Measurements from ENCODE around the gene CGNL1. TPM values are rescaled to one million over a fixed set of nuclear protein-coding genes. Genes with fewer than 3 reads are reported as not detected.
A peak's percentile ranks its signal among the peaks of the same experiment; 100 is the strongest.

Gene CGNL1
- total RNA-seq, 1 donor from 2014 or later = 7.1 TPM

- no peak for DNase-seq (ENCODE audit: low spot score)
- Mint-ChIP-seq H3K9me3 (ENCODE audit: low read depth) (no peaks in the 10 kb centered on the region), H3K27me3 (ENCODE audit: low read depth) (no peaks in the 10 kb centered on the region), H3K4me3 (ENCODE audit: unreplicated experiment) (no peak overlapping the region), H3K36me3 (ENCODE audit: low read depth) (no peaks in the 10 kb centered on the region), H3K27ac (ENCODE audit: unreplicated experiment) (no peak overlapping the region), H3K4me1 (ENCODE audit: low read depth) (peaks cover 17% of the 10 kb centered on the region)
- TF ChIP-seq CTCF (IDR thresholded peaks at IDR 0.05) = no peak
These were observed 59.9 kb downstream of the CGNL1 start for GRCh38 chr15:57436166-57436565.

GRCh38 chr15:57436961-57437360, 60.7 kb downstream of the CGNL1 start:
- no peak for DNase-seq (ENCODE audit: low spot score)
- Mint-ChIP-seq H3K27ac (ENCODE audit: unreplicated experiment) (no peak overlapping the region), H3K4me1 (ENCODE audit: low read depth) (peaks cover 21% of the 10 kb centered on the region), H3K27me3 (ENCODE audit: low read depth) (no peaks in the 10 kb centered on the region), H3K9me3 (ENCODE audit: low read depth) (no peaks in the 10 kb centered on the region), H3K4me3 (ENCODE audit: unreplicated experiment) (no peak overlapping the region), H3K36me3 (ENCODE audit: low read depth) (no peaks in the 10 kb centered on the region)
- TF ChIP-seq CTCF (IDR thresholded peaks at IDR 0.05) = no peak

- Mint-ChIP-seq H3K27me3 (ENCODE audit: low read depth) (no peaks in the 10 kb centered on the region), H3K36me3 (ENCODE audit: low read depth) (no peaks in the 10 kb centered on the region), H3K4me3 (ENCODE audit: unreplicated experiment) (no peak overlapping the region), H3K9me3 (ENCODE audit: low read depth) (no peaks in the 10 kb centered on the region), H3K27ac (ENCODE audit: unreplicated experiment) (no peak overlapping the region), H3K4me1 (ENCODE audit: low read depth) (peaks cover 21% of the 10 kb centered on the region)
- no peak for DNase-seq (ENCODE audit: low spot score)
- TF ChIP-seq CTCF (IDR thresholded peaks at IDR 0.05) = no peak
These were observed 61.3 kb downstream of the CGNL1 start for GRCh38 chr15:57437564-57437963.

GRCh38 chr15:57438166-57438565, 61.9 kb downstream of the CGNL1 start:
- Mint-ChIP-seq H3K27me3 (ENCODE audit: low read depth) (no peaks in the 10 kb centered on the region), H3K36me3 (ENCODE audit: low read depth) (no peaks in the 10 kb centered on the region), H3K27ac (ENCODE audit: unreplicated experiment) (no peak overlapping the region), H3K9me3 (ENCODE audit: low read depth) (no peaks in the 10 kb centered on the region), H3K4me3 (ENCODE audit: unreplicated experiment) (no peak overlapping the region), H3K4me1 (ENCODE audit: low read depth) (peaks cover 21% of the 10 kb centered on the region)
- no peak for TF ChIP-seq CTCF (IDR thresholded peaks at IDR 0.05)
- DNase-seq (ENCODE audit: low spot score) = no peak

GRCh38 chr15:57439128-57440027, 63.1 kb downstream of the CGNL1 start:
- Mint-ChIP-seq H3K36me3 (ENCODE audit: low read depth) (no peaks in the 10 kb centered on the region), H3K9me3 (ENCODE audit: low read depth) (no peaks in the 10 kb centered on the region), H3K27ac (ENCODE audit: unreplicated experiment) (no peak overlapping the region), H3K4me1 (ENCODE audit: low read depth) (peaks cover 21% of the 10 kb centered on the region), H3K27me3 (ENCODE audit: low read depth) (no peaks in the 10 kb centered on the region), H3K4me3 (ENCODE audit: unreplicated experiment) (no peak overlapping the region)
- peak; percentile 73 for DNase-seq (ENCODE audit: low spot score)
- no peak for TF ChIP-seq CTCF (IDR thresholded peaks at IDR 0.05)

Measured in chondrocyte (in vitro differentiated cells).